GM18519 (cell line): ENCODE results near the gene CD164.

Experiments
- ATAC-seq: cut with Tn5 transposase; IDR thresholded peaks from one replicate; pipeline ENCODE4 v1.9.1; 2021; ENCODE audit warnings: mild to moderate bottlenecking, moderate library complexity; ENCODE audit not compliant: unreplicated experiment, low FRiP score

The CD164 gene

DNA sequence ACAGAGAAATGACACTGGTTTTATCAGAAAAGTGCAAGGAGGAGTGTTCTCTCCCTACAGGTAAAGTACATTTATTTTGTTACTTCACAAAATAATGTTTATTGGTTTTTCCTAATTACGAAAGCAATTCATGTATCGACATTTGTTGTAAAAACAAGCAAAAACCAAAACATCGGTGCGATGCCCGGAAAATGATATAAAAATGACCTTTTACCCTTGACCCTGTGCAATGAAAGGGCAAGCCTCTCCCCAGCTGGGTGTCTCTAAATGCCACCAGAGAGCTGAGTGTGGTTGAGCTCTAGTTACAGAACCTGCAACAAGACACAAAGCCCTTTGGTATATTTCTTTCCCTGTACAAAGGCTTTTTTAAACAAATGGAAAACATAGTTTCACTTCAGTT, 65.4 kb downstream of the CD164 start:
- no peak for ATAC-seq
